Measurements from ENCODE around the gene S100PBP.

S100PBP gene

GRCh38 chr1:32817159-32817814 is at the start of gene S100PBP, which contains the start of gene YARS1:
Gene S100PBP (plus strand): TSS chr1:32817653. CDS start chr1:32826100, 8,447 bp downstream.
Gene YARS1 (minus strand): TSS chr1:32817358. CDS start chr1:32817244, 114 bp downstream.
- DNase-seq: peak; percentile 98

GRCh38 chr1:32768110-32768850 is 49.2 kb upstream of the S100PBP start:
- no peak for DNase-seq

- DNase-seq: no peak
These were observed 47.8 kb upstream of the S100PBP start for GRCh38 chr1:32769524-32770220.

GRCh38 chr1:32770221-32770731 is 47.2 kb upstream of the S100PBP start:
- no peak for DNase-seq

- no peak for DNase-seq
These were observed 46.5 kb upstream of the S100PBP start for GRCh38 chr1:32770741-32771548.

- DNase-seq: no peak
These were observed 45.7 kb upstream of the S100PBP start for GRCh38 chr1:32771561-32772280.

- no peak for DNase-seq
These were observed 45.0 kb upstream of the S100PBP start for GRCh38 chr1:32772281-32773017.

GRCh38 chr1:32773018-32773763 is 44.3 kb upstream of the S100PBP start:
- peak; percentile 17 for DNase-seq

- no peak for DNase-seq
These were observed 43.5 kb upstream of the S100PBP start for GRCh38 chr1:32773764-32774463.

GRCh38 chr1:32774464-32774808 is 43.0 kb upstream of the S100PBP start:
- no peak for DNase-seq

- DNase-seq: peak; percentile 83
These were observed 42.4 kb upstream of the S100PBP start for GRCh38 chr1:32774950-32775634.

GRCh38 chr1:32775640-32776337 is 41.7 kb upstream of the S100PBP start:
- no peak for DNase-seq

GRCh38 chr1:32779242-32779641 is 38.2 kb upstream of the S100PBP start:
- DNase-seq: no peak

- DNase-seq: no peak
These were observed 37.4 kb upstream of the S100PBP start for GRCh38 chr1:32780005-32780404.

GRCh38 chr1:32780628-32781234 is 36.7 kb upstream of the S100PBP start:
- DNase-seq: no peak

GRCh38 chr1:32782086-32782485 is 35.4 kb upstream of the S100PBP start:
- no peak for DNase-seq

- DNase-seq: no peak
These were observed 33.6 kb upstream of the S100PBP start for GRCh38 chr1:32783851-32784250.

GRCh38 chr1:32784817-32785216 is 32.6 kb upstream of the S100PBP start:
- no peak for DNase-seq
